Left lung (tissue), 10 donors: ENCODE data around the gene TRA2B. TPM values are rescaled to one million over a fixed set of nuclear protein-coding genes. Genes with fewer than 3 reads are reported as not detected.

ENCODE experiments used
- ATAC-seq: fragments of 200-7000 bp; cut with Tn5 transposase; one replicate; pipeline ENCODE4 v1.9.1; 2020; ENCODE audit warnings: moderate library complexity
- DNase-seq, 4 donors: peaks; one replicate each; pipeline ENCODE4 v3.0.0-alpha.2; 2013 to 2020
- H3K27ac ChIP-seq, 2 donors: fragments of 200-600 bp; sonication (generic) in 1 of 2; one replicate each; pipeline versions ENCODE4 v1.5.0 to v1.8.0; 2020 to 2021
- H3K27me3 ChIP-seq, 2 donors: fragments of 200-600 bp; sonication (generic) in 1 of 2; one replicate each; pipeline versions ENCODE4 v1.5.0 to v1.8.0; 2020 to 2021
- H3K36me3 ChIP-seq, 2 donors: fragments of 200-600 bp; sonication (generic) in 1 of 2; one replicate each; pipeline versions ENCODE4 v1.5.0 to v1.8.0; 2020 to 2021
- H3K4me1 ChIP-seq, 2 donors: fragments of 200-600 bp; one replicate each; pipeline ENCODE4 v1.8.0; 2021
- H3K4me3 ChIP-seq, 2 donors: fragments of 200-600 bp; sonication (generic) in 1 of 2; one replicate each; pipeline versions ENCODE4 v1.5.0 to v1.8.0; 2020 to 2021; ENCODE audit warnings: mild to moderate bottlenecking in 1 of 2
- H3K9me3 ChIP-seq, 2 donors: fragments of 200-600 bp; sonication (generic) in 1 of 2; one replicate each; pipeline versions ENCODE4 v1.5.0 to v1.8.0; 2020 to 2021
- CTCF ChIP-seq, 2 donors: fragments of 200-600 bp; sonication (generic) in 1 of 2; IDR thresholded peaks; one replicate each; pipeline versions ENCODE4 v1.5.0 to v1.8.0; 2021; ENCODE audit warnings: antibody characterized with exemption in 2 of 2
- intact Hi-C, 2 donors: fragments of 100-400 bp; cut with DNase I; formaldehyde crosslinking; loops; one replicate each; pipeline versions ENCODE4 v1.11.2 to v1.14.2; 2022
- polyA plus RNA-seq, 6 donors: library from polyadenylated mRNA; unstranded; fragments of 120-200 nt; gene quantifications; one replicate each; pipeline ENCODE4 v1.2.1, GENCODE V29; 2013; ENCODE audit not compliant: insufficient read length in 6 of 6
- total RNA-seq, 2 donors: library from RNA; stranded (reverse); fragmentation: NEBNext Ultra II Directional; extraction: Animal tissue kit (Norgen Biotek cat#: 25700); gene quantifications; one replicate each; pipeline ENCODE4 v1.2.1, GENCODE V29; 2021
- donor health status: DM: no; HTN: yes; CAD: no.
- donor health status: DM: no; HTN: no; CAD: no.

TRA2B gene
- total and polyA plus RNA-seq, 8 donors = 86.0 to 300 (median 273) TPM

GRCh38 chr3:185930393-185931107 is 7.3 kb downstream of the TRA2B start:
- no peak for TF ChIP-seq CTCF (IDR thresholded peaks at IDR 0.05)
- intact Hi-C loops = no loop called here
- Histone ChIP-seq H3K27me3 (no peaks in the 10 kb centered on the region), H3K4me1 (peaks cover 68 to 99% of the 10 kb centered on the region in 2 donors), H3K27ac (peak overlapping the region in 1 of 2 donors; percentile 5), H3K4me3 (peak overlapping the region in 1 of 2 donors; percentile 2), H3K9me3 (no peaks in the 10 kb centered on the region), H3K36me3 (peaks cover 0 to 24% of the 10 kb centered on the region in 2 donors)
- no peak for DNase-seq
- ATAC-seq = no peak

- Histone ChIP-seq H3K36me3 (peaks cover 0 to 35% of the 10 kb centered on the region in 2 donors), H3K4me3 (peak overlapping the region in 1 of 2 donors; percentile 6), H3K9me3 (no peaks in the 10 kb centered on the region), H3K4me1 (peaks cover 67 to 95% of the 10 kb centered on the region in 2 donors), H3K27ac (peak overlapping the region; percentile 3 to 54), H3K27me3 (no peaks in the 10 kb centered on the region)
- ATAC-seq (peak; percentile 39), DNase-seq (no peak)
- no peak for TF ChIP-seq CTCF (IDR thresholded peaks at IDR 0.05)
- intact Hi-C loops = no loop called here
These were observed 8.3 kb downstream of the TRA2B start for GRCh38 chr3:185929192-185930151.

- H3K9me3 ChIP-seq = no peaks in the 10 kb centered on the region
- peak overlapping the region in 1 of 2 donors; percentile 6 for H3K4me3 ChIP-seq
- peaks cover 0 to 44% of the 10 kb centered on the region in 2 donors for H3K36me3 ChIP-seq
- peak overlapping the region in 1 of 2 donors; percentile 54 for H3K27ac ChIP-seq
- no peak for ATAC-seq
- no peak for TF ChIP-seq CTCF (IDR thresholded peaks at IDR 0.05)
- no peak for DNase-seq
- intact Hi-C loops = no loop called here
- no peaks in the 10 kb centered on the region for H3K27me3 ChIP-seq
- peaks cover 62 to 87% of the 10 kb centered on the region in 2 donors for H3K4me1 ChIP-seq
These were observed 9.3 kb downstream of the TRA2B start for GRCh38 chr3:185928496-185928895.

GRCh38 chr3:185927501-185928200 is 10.2 kb downstream of the TRA2B start:
- peak overlapping the region in 1 of 2 donors; percentile 0 for H3K4me3 ChIP-seq
- H3K27ac ChIP-seq = peak overlapping the region in 1 of 2 donors; percentile 54
- DNase-seq (no peak), ATAC-seq (no peak)
- intact Hi-C loops = no loop called here
- H3K27me3 ChIP-seq = no peaks in the 10 kb centered on the region
- no peak for TF ChIP-seq CTCF (IDR thresholded peaks at IDR 0.05)
- peaks cover 56 to 81% of the 10 kb centered on the region in 2 donors for H3K4me1 ChIP-seq
- peaks cover 0 to 53% of the 10 kb centered on the region in 2 donors for H3K36me3 ChIP-seq
- no peaks in the 10 kb centered on the region for H3K9me3 ChIP-seq
